Activated CD8-positive, alpha-beta memory T cell treated with anti-CD3 and anti-CD28 coated beads for 1 hour (primary cell): ENCODE measurements around the gene GLIPR1L2.
A peak's percentile ranks its signal among the peaks of the same experiment; 100 is the strongest.

Experiments
- DNase-seq, 2 donors: peaks; one replicate each; pipeline ENCODE4 v3.0.0-alpha.2; 2020; ENCODE audit warnings: low read depth in 1 of 2; ENCODE audit errors: extremely low read depth in 1 of 2

GLIPR1L2 gene

DNA sequence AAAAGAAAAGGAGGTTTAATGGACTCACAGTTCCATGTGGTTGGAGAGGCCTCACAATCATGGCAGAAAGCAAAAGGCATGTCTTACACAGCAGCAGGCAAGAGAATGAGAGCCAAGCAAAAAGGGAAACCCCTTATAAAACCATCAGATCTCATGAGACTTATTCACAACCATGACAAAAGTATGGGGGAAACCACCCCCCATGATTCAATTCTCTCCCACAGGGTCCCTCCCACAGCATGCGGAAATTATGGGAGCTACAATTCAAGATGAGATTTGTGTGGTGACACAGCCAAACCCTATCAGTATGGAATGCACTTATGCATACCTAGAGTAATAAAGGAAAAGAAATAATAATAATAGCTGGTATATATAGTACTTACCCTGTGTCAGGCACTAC, 85.2 kb downstream of the GLIPR1L2 start:
- no peak for DNase-seq

GRCh38 chr12:75477137-75477536, 86.2 kb downstream of the GLIPR1L2 start:
- no peak for DNase-seq

- no peak for DNase-seq
Observed at GRCh38 chr12:75478116-75478794, 87.4 kb downstream of the GLIPR1L2 start.

DNA sequence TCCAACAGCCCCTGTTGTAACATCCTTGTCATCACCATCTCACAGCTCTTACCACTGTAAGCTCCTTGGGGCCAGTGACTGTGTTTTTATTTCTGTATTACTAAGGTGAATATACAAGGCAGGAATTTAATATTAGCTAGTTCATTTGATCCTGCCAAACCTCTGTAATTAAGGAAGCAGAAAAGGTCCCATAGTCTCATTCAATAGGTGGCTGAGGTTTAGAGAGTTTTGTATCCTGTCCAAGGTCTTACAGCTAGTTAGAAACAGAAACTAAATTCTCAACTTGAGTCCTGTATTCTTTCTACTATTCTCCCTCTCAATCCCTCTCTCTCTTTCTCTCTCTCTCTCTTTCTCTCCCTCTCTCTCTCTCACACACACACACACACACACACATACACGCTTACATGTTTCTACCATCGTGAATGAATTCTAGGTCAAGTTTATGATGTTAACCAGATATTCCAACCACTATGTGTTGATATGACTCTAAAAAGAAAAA, 89.1 kb downstream of the GLIPR1L2 start:
- DNase-seq, result no peak

DNA sequence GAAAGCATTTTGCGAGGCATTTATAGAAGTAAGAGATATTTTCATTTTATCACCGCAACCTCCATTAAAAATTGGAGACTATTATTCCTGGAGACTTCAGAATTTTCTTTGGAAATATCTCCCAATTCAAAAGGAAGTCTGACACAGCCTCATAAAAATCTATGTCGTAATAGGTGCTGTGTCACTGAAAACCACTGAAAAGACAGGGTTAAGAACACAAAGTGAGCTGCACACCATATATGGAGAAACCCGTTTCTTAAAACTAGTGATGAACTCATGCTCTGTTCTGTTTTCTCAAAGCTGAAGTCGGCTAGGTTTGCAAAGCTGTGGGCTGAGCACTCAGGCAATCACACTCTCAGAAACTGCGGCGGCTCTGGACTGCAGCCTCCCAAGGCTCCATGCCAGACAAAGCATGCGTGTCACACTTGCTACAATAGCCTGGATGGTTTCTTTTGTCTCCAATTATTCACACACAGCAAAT, 89.6 kb downstream of the GLIPR1L2 start, which contains the start of gene GLIPR1:
GLIPR1 (plus strand) TSS at position 287 of the 481 bp plus-strand sequence; CDS start at position 413, 126 bp downstream.
- DNase-seq, result peak; percentile 42 to 51

DNA sequence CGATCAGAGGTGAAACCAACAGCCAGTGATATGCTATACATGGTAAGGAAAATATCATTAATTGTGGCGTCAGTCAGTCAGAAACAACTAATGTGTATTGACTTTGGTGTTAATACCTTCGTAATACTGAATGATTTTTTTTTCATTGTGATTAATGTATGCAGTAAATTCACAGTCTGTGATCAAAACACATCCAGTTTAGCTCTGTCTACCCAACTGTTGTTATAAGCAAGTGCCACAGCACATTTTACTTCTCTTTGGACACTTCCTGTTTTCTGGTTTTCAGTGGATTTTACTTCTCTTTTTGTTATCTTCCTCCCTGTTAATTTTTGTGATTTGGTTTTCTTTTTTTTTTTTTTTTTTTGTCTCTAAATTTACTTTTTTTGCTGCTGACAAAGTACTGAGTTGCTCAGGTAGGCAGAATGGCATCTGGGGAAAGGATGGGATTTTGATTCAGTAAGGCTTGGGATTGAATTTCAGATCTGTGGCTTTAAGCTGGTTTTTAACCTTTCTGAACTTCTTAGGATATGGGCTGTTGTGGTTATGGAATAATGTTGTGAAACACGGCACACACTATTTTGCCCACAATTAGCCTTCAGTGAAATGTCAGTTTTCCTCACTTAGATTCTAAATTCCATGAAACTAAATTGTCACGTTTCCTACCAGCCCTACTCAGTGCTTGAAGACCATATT, 90.3 kb downstream of the GLIPR1L2 start:
- no peak for DNase-seq

- DNase-seq, result no peak
Observed at GRCh38 chr12:75481774-75482173, 90.9 kb downstream of the GLIPR1L2 start.
